ENCODE data around the gene SYT6. TPM values are rescaled to one million over a fixed set of nuclear protein-coding genes. Genes with fewer than 3 reads are reported as not detected.

The SYT6 gene
- total RNA-seq, 1 experiment from 2014 or later, result not detected

DNA sequence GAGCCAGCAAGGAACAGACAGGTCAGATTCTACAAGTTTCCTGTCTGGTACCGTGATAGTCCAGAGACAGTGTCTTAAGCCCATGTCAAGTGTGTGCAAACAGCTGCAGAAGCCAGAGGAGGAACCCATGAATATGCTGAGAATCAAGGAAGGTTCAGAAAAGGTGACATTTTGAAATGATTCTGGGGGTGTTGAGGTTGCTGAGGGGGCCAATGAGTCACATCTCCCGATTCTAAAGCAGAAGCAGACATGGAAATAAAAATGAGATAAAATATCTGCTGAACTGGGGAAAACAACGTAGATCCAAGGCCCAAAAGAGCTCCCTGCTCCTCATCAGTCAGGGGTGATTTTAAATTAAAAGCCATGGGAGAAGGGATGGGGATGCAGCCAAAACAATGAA lies 15.8 kb upstream of the SYT6 start:
- ATAC-seq, result no peak
- BruUV-seq (replicated peaks), result no TSS peak
- no peak overlapping the region for H3K27ac ChIP-seq (ENCODE audit: low read depth, low read length)
- intact Hi-C loops (cut with micrococcal nuclease), result loop anchor here (10.0 kb wide), 1 partner anchor 55 kb away; no protein-coding TSS in a partner anchor
- ChIA-PET POLR2A (no interaction called here), CTCF (no interaction called here), RAD21 (ENCODE audit: low non-redundant PET in 1 of 2, low total read pairs in 2 of 2, uncharacterized antibody in 2 of 2, unreplicated experiment in 2 of 2) (no interaction called here)
- H3K9me3 ChIP-seq (ENCODE audit: control insufficient read depth in 1 of 2, insufficient read depth in 1 of 2, low read depth in 1 of 2, low read length in 2 of 2), result no peaks in the 10 kb centered on the region
- no peak overlapping the region for H3K4me2 ChIP-seq (ENCODE audit: low read length)
- H3K9me2 ChIP-seq (ENCODE audit: insufficient read depth), result no peaks in the 10 kb centered on the region
- H4K20me1 ChIP-seq (ENCODE audit: insufficient read depth), result no peaks in the 10 kb centered on the region
- H3K4me1 ChIP-seq (ENCODE audit: control insufficient read depth in 1 of 2, insufficient read depth in 2 of 2, low read length in 2 of 2), result no peaks in the 10 kb centered on the region
- TF ChIP-seq, protein P1, sequence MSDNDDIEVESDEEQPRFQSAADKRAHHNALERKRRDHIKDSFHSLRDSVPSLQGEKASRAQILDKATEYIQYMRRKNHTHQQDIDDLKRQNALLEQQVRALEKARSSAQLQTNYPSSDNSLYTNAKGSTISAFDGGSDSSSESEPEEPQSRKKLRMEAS (IDR thresholded peaks at IDR 0.05), result no peak
- TF ChIP-seq CBX3 (IDR thresholded peaks at IDR 0.05; ENCODE audit: low read depth) (no peak), SIN3A (IDR thresholded peaks at IDR 0.05; ENCODE audit: low read depth) (no peak), FOSL1 (IDR thresholded peaks at IDR 0.05; ENCODE audit: low read depth) (no peak), YY1 (IDR thresholded peaks at IDR 0.05; ENCODE audit: extremely low read depth, insufficient replicate concordance, low read depth, low read length) (no peak), SP1 (IDR thresholded peaks at IDR 0.05; ENCODE audit: low read depth) (no peak)
- TF ChIP-seq, protein P2, sequence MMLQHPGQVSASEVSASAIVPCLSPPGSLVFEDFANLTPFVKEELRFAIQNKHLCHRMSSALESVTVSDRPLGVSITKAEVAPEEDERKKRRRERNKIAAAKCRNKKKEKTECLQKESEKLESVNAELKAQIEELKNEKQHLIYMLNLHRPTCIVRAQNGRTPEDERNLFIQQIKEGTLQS (IDR thresholded peaks at IDR 0.05), result no peak
- no peak for DNase-seq (ENCODE audit: low read depth, low spot score)
- H3K79me2 ChIP-seq (ENCODE audit: insufficient read depth, low read length), result no peaks in the 10 kb centered on the region
- H3K27me3 ChIP-seq (ENCODE audit: insufficient read depth, low read length), result peaks cover 20% of the 10 kb centered on the region; the same call in 1 of the 2 replicates
- no peak overlapping the region for H2AFZ ChIP-seq (ENCODE audit: low read depth, low read length, poor library complexity, severe bottlenecking)
- no peaks in the 10 kb centered on the region for H3K36me3 ChIP-seq (ENCODE audit: control insufficient read depth in 1 of 2, insufficient read depth in 2 of 2, low read length in 2 of 2)
- H3K4me3 ChIP-seq (replicated peaks in 1 of 2; ENCODE audit: low read depth in 1 of 2, low read length in 2 of 2), result no peak overlapping the region
- H3K9ac ChIP-seq (ENCODE audit: low read length), result no peak overlapping the region

DNA sequence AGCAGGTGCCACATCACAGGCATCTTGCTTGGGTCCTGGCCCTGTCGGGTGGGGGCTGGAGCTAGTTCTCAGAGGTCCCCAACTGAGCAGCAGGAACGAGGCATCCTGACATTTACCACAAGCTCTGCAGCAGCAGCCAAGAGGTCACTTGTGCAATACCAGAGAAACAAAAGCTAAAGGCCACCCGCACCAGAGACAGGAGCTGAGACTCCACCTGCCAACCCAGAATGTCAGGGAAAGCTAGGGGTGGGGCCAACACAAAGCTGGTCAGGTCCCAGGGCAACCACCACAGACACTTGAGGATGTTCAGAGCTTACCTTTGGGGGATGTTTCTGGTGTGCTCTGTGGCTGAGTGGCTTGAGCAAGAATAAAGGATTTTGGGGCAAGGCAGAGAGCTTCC lies 13.6 kb upstream of the SYT6 start:
- CTCF ChIA-PET, result no interaction called here
- Histone ChIP-seq H4K20me1 (ENCODE audit: insufficient read depth) (no peaks in the 10 kb centered on the region), H3K9me3 (ENCODE audit: control insufficient read depth in 1 of 2, insufficient read depth in 1 of 2, low read depth in 1 of 2, low read length in 2 of 2) (no peaks in the 10 kb centered on the region), H3K4me3 (replicated peaks in 1 of 2; ENCODE audit: low read depth in 1 of 2, low read length in 2 of 2) (no peak overlapping the region), H3K4me1 (ENCODE audit: control insufficient read depth in 1 of 2, insufficient read depth in 2 of 2, low read length in 2 of 2) (no peaks in the 10 kb centered on the region), H3K9ac (ENCODE audit: low read length) (no peak overlapping the region), H3K27me3 (ENCODE audit: insufficient read depth, low read length) (peaks cover 13% of the 10 kb centered on the region), H3K79me2 (ENCODE audit: insufficient read depth, low read length) (no peaks in the 10 kb centered on the region), H2AFZ (ENCODE audit: low read depth, low read length, poor library complexity, severe bottlenecking) (no peak overlapping the region), H3K27ac (ENCODE audit: low read depth, low read length) (no peak overlapping the region), H3K36me3 (ENCODE audit: control insufficient read depth in 1 of 2, insufficient read depth in 2 of 2, low read length in 2 of 2) (no peaks in the 10 kb centered on the region), H3K4me2 (ENCODE audit: low read length) (no peak overlapping the region), H3K9me2 (ENCODE audit: insufficient read depth) (no peaks in the 10 kb centered on the region)
- no peak for DNase-seq (ENCODE audit: low read depth, low spot score)
- RAD21 ChIA-PET (ENCODE audit: low non-redundant PET in 1 of 2, low total read pairs in 2 of 2, uncharacterized antibody in 2 of 2, unreplicated experiment in 2 of 2), result no interaction called here
- intact Hi-C loops (cut with micrococcal nuclease), result loop anchor here (10.0 kb wide), 1 partner anchor 58 kb away; no protein-coding TSS in a partner anchor
- no TSS peak for BruUV-seq (replicated peaks)
- POLR2A ChIA-PET, result no interaction called here
- no peak for ATAC-seq
- TF ChIP-seq YY1 (IDR thresholded peaks at IDR 0.05; ENCODE audit: extremely low read depth, insufficient replicate concordance, low read depth, low read length) (no peak), ZNF274 (IDR thresholded peaks at IDR 0.05; ENCODE audit: low read depth, low read length) (no peak), EZH2 (IDR thresholded peaks at IDR 0.05) (no peak), SP1 (IDR thresholded peaks at IDR 0.05; ENCODE audit: low read depth) (no peak), CBX3 (IDR thresholded peaks at IDR 0.05; ENCODE audit: low read depth) (no peak), JUND (IDR thresholded peaks at IDR 0.05) (no peak), TCF7L2 (IDR thresholded peaks at IDR 0.05; ENCODE audit: borderline replicate concordance, extremely low read depth, insufficient read depth, insufficient read length) (no peak), POLR2A (IDR thresholded peaks at IDR 0.05; ENCODE audit: borderline replicate concordance, extremely low read depth, insufficient read depth, insufficient read length) (no peak), SIN3A (IDR thresholded peaks at IDR 0.05; ENCODE audit: low read depth) (no peak), EGR1 (IDR thresholded peaks at IDR 0.05; ENCODE audit: low read depth) (no peak)
- TF ChIP-seq, protein P3, sequence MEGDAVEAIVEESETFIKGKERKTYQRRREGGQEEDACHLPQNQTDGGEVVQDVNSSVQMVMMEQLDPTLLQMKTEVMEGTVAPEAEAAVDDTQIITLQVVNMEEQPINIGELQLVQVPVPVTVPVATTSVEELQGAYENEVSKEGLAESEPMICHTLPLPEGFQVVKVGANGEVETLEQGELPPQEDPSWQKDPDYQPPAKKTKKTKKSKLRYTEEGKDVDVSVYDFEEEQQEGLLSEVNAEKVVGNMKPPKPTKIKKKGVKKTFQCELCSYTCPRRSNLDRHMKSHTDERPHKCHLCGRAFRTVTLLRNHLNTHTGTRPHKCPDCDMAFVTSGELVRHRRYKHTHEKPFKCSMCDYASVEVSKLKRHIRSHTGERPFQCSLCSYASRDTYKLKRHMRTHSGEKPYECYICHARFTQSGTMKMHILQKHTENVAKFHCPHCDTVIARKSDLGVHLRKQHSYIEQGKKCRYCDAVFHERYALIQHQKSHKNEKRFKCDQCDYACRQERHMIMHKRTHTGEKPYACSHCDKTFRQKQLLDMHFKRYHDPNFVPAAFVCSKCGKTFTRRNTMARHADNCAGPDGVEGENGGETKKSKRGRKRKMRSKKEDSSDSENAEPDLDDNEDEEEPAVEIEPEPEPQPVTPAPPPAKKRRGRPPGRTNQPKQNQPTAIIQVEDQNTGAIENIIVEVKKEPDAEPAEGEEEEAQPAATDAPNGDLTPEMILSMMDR (IDR thresholded peaks at IDR 0.05 in 2 of 3, conservative IDR thresholded peaks at IDR 0.05 in 1 of 3; ENCODE audit: borderline replicate concordance in 1 of 3, insufficient read depth in 1 of 3, low read depth in 2 of 3, low read length in 2 of 3), result no peak
- TF ChIP-seq, protein P4, sequence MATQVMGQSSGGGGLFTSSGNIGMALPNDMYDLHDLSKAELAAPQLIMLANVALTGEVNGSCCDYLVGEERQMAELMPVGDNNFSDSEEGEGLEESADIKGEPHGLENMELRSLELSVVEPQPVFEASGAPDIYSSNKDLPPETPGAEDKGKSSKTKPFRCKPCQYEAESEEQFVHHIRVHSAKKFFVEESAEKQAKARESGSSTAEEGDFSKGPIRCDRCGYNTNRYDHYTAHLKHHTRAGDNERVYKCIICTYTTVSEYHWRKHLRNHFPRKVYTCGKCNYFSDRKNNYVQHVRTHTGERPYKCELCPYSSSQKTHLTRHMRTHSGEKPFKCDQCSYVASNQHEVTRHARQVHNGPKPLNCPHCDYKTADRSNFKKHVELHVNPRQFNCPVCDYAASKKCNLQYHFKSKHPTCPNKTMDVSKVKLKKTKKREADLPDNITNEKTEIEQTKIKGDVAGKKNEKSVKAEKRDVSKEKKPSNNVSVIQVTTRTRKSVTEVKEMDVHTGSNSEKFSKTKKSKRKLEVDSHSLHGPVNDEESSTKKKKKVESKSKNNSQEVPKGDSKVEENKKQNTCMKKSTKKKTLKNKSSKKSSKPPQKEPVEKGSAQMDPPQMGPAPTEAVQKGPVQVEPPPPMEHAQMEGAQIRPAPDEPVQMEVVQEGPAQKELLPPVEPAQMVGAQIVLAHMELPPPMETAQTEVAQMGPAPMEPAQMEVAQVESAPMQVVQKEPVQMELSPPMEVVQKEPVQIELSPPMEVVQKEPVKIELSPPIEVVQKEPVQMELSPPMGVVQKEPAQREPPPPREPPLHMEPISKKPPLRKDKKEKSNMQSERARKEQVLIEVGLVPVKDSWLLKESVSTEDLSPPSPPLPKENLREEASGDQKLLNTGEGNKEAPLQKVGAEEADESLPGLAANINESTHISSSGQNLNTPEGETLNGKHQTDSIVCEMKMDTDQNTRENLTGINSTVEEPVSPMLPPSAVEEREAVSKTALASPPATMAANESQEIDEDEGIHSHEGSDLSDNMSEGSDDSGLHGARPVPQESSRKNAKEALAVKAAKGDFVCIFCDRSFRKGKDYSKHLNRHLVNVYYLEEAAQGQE (IDR thresholded peaks at IDR 0.05; ENCODE audit: low read depth), result no peak
- TF ChIP-seq, protein P2 (IDR thresholded peaks at IDR 0.05), result no peak
